ENCODE data around the gene WWOX. TPM values are rescaled to one million over a fixed set of nuclear protein-coding genes. Genes with fewer than 3 reads are reported as not detected.

The WWOX gene
- total RNA-seq, 1 experiment from 2014 or later: 35.6 TPM

- intact Hi-C loops (cut with micrococcal nuclease; ENCODE audit: unreplicated experiment): no loop called here
- H3K36me3 ChIP-seq (ENCODE audit: low read depth): no peaks in the 10 kb centered on the region
- no peaks in the 10 kb centered on the region for H3K4me1 ChIP-seq (replicated peaks; ENCODE audit: insufficient read depth)
- H3K9me2 ChIP-seq (ENCODE audit: insufficient read depth): no peaks in the 10 kb centered on the region
- no peaks in the 10 kb centered on the region for H3K9me3 ChIP-seq (ENCODE audit: insufficient read depth, low read depth)
- no peaks in the 10 kb centered on the region for H4K20me1 ChIP-seq (ENCODE audit: insufficient read depth)
- no peak overlapping the region for H2AFZ ChIP-seq
- no TSS peak for BruUV-seq (replicated peaks)
- DNase-seq: no peak
- no peaks in the 10 kb centered on the region for H3K27me3 ChIP-seq (ENCODE audit: insufficient read depth, low read depth)
- no peaks in the 10 kb centered on the region for H3F3A ChIP-seq (ENCODE audit: insufficient read depth, low read depth)
- H3K4me3 ChIP-seq: no peak overlapping the region
- ChIA-PET CTCF (no interaction called here), POLR2A (ENCODE audit: unreplicated experiment) (no interaction called here)
- no peaks in the 10 kb centered on the region for H3K79me2 ChIP-seq (ENCODE audit: low read depth)
- TF ChIP-seq CTCF (conservative IDR thresholded peaks at IDR 0.05) (no peak), EZH2 (IDR thresholded peaks at IDR 0.05; ENCODE audit: low read depth) (no peak)
- no peak overlapping the region for H3K27ac ChIP-seq
- H3K4me2 ChIP-seq: no peak overlapping the region
These were observed 609.9 kb downstream of the WWOX start for GRCh38 chr16:78709137-78709884.

- H2AFZ ChIP-seq: no peak overlapping the region
- H3K9me2 ChIP-seq (ENCODE audit: insufficient read depth): no peaks in the 10 kb centered on the region
- H3K79me2 ChIP-seq (ENCODE audit: low read depth): no peaks in the 10 kb centered on the region
- no peak overlapping the region for H3K4me3 ChIP-seq
- no peak overlapping the region for H3K4me2 ChIP-seq
- no peak for TF ChIP-seq EZH2 (IDR thresholded peaks at IDR 0.05; ENCODE audit: low read depth)
- TF ChIP-seq CTCF (conservative IDR thresholded peaks at IDR 0.05): no peak
- H3K27ac ChIP-seq: no peak overlapping the region
- H3K4me1 ChIP-seq (replicated peaks; ENCODE audit: insufficient read depth): no peaks in the 10 kb centered on the region
- intact Hi-C loops (cut with micrococcal nuclease; ENCODE audit: unreplicated experiment): no loop called here
- ChIA-PET POLR2A (ENCODE audit: unreplicated experiment) (no interaction called here), CTCF (no interaction called here)
- H3F3A ChIP-seq (ENCODE audit: insufficient read depth, low read depth): no peaks in the 10 kb centered on the region
- BruUV-seq (replicated peaks): no TSS peak
- no peaks in the 10 kb centered on the region for H3K9me3 ChIP-seq (ENCODE audit: insufficient read depth, low read depth)
- no peak for DNase-seq
- no peaks in the 10 kb centered on the region for H3K27me3 ChIP-seq (ENCODE audit: insufficient read depth, low read depth)
- H4K20me1 ChIP-seq (ENCODE audit: insufficient read depth): no peaks in the 10 kb centered on the region
- H3K36me3 ChIP-seq (ENCODE audit: low read depth): no peaks in the 10 kb centered on the region
These were observed 615.7 kb downstream of the WWOX start for GRCh38 chr16:78715106-78715505.

- Histone ChIP-seq H3K9me2 (ENCODE audit: insufficient read depth) (no peaks in the 10 kb centered on the region), H4K20me1 (ENCODE audit: insufficient read depth) (no peaks in the 10 kb centered on the region), H2AFZ (no peak overlapping the region), H3K27me3 (ENCODE audit: insufficient read depth, low read depth) (no peaks in the 10 kb centered on the region), H3K79me2 (ENCODE audit: low read depth) (no peaks in the 10 kb centered on the region), H3K9me3 (ENCODE audit: insufficient read depth, low read depth) (no peaks in the 10 kb centered on the region), H3K4me2 (no peak overlapping the region), H3K27ac (no peak overlapping the region), H3K4me3 (no peak overlapping the region), H3F3A (ENCODE audit: insufficient read depth, low read depth) (no peaks in the 10 kb centered on the region), H3K4me1 (replicated peaks; ENCODE audit: insufficient read depth) (no peaks in the 10 kb centered on the region), H3K36me3 (ENCODE audit: low read depth) (no peaks in the 10 kb centered on the region)
- intact Hi-C loops (cut with micrococcal nuclease; ENCODE audit: unreplicated experiment): no loop called here
- POLR2A ChIA-PET (ENCODE audit: unreplicated experiment): no interaction called here
- CTCF ChIA-PET: no interaction called here
- TF ChIP-seq EZH2 (IDR thresholded peaks at IDR 0.05; ENCODE audit: low read depth) (no peak), CTCF (conservative IDR thresholded peaks at IDR 0.05) (no peak)
- DNase-seq: no peak
- BruUV-seq (replicated peaks): no TSS peak
These were observed 616.2 kb downstream of the WWOX start for GRCh38 chr16:78715673-78716072.

All from PC-9 (cell line).